Measurements from ENCODE around the gene OSBPL1A. TPM values are rescaled to one million over a fixed set of nuclear protein-coding genes. Genes with fewer than 3 reads are reported as not detected.
A peak's percentile ranks its signal among the peaks of the same experiment; 100 is the strongest.

OSBPL1A gene
- polyA plus RNA-seq, 2 donors, result 10.8 to 11.6 TPM

- Histone ChIP-seq H3K27me3 (ENCODE audit: control insufficient read depth in 1 of 2, insufficient read depth in 2 of 2, low read length in 2 of 2) (no peaks in the 10 kb centered on the region), H3K27ac (ENCODE audit: low read depth in 2 of 2, low read length in 1 of 2) (peak overlapping the region in 1 of 2 donors; percentile 11), H3K4me1 (ENCODE audit: control insufficient read depth in 2 of 2, insufficient read depth in 2 of 2, low read length in 1 of 2) (no peaks in the 10 kb centered on the region), H3K9me3 (ENCODE audit: control insufficient read depth in 2 of 2, insufficient read depth in 1 of 2, low read depth in 1 of 2, low read length in 1 of 2) (no peaks in the 10 kb centered on the region), H3K36me3 (ENCODE audit: control insufficient read depth in 2 of 2, insufficient read depth in 2 of 2, low read length in 1 of 2) (peaks cover 0 to 2% of the 10 kb centered on the region in 2 donors), H3K4me3 (ENCODE audit: low read depth in 1 of 2, low read length in 2 of 2) (no peak overlapping the region)
- WGBS, 2 donors, result 85 to 91% methylated on average over 6 of the region's 6 CpGs
These were observed 169.0 kb downstream of the OSBPL1A start for GRCh38 chr18:24228667-24229041.

- Histone ChIP-seq H3K27me3 (ENCODE audit: control insufficient read depth in 1 of 2, insufficient read depth in 2 of 2, low read length in 2 of 2) (no peaks in the 10 kb centered on the region), H3K4me1 (ENCODE audit: control insufficient read depth in 2 of 2, insufficient read depth in 2 of 2, low read length in 1 of 2) (no peaks in the 10 kb centered on the region), H3K27ac (ENCODE audit: low read depth in 2 of 2, low read length in 1 of 2) (peak overlapping the region in 1 of 2 donors; percentile 11), H3K9me3 (ENCODE audit: control insufficient read depth in 2 of 2, insufficient read depth in 1 of 2, low read depth in 1 of 2, low read length in 1 of 2) (no peaks in the 10 kb centered on the region), H3K4me3 (ENCODE audit: low read depth in 1 of 2, low read length in 2 of 2) (no peak overlapping the region), H3K36me3 (ENCODE audit: control insufficient read depth in 2 of 2, insufficient read depth in 2 of 2, low read length in 1 of 2) (peaks cover 0 to 2% of the 10 kb centered on the region in 2 donors)
- WGBS, 2 donors, result 89 to 90% methylated on average over 12 of the region's 12 CpGs
These were observed 169.5 kb downstream of the OSBPL1A start for GRCh38 chr18:24227977-24228666.

- H3K27me3 ChIP-seq (ENCODE audit: control insufficient read depth in 1 of 2, insufficient read depth in 2 of 2, low read length in 2 of 2), result no peaks in the 10 kb centered on the region
- H3K4me3 ChIP-seq (ENCODE audit: low read depth in 1 of 2, low read length in 2 of 2), result no peak overlapping the region
- WGBS, 2 donors, result 79 to 93% methylated on average over 2 of the region's 2 CpGs
- no peaks in the 10 kb centered on the region for H3K36me3 ChIP-seq (ENCODE audit: control insufficient read depth in 2 of 2, insufficient read depth in 2 of 2, low read length in 1 of 2)
- H3K9me3 ChIP-seq (ENCODE audit: control insufficient read depth in 2 of 2, insufficient read depth in 1 of 2, low read depth in 1 of 2, low read length in 1 of 2), result no peaks in the 10 kb centered on the region
- no peaks in the 10 kb centered on the region for H3K4me1 ChIP-seq (ENCODE audit: control insufficient read depth in 2 of 2, insufficient read depth in 2 of 2, low read length in 1 of 2)
- H3K27ac ChIP-seq (ENCODE audit: low read depth in 2 of 2, low read length in 1 of 2), result no peak overlapping the region
These were observed 177.3 kb downstream of the OSBPL1A start for GRCh38 chr18:24220318-24220688.

DNA sequence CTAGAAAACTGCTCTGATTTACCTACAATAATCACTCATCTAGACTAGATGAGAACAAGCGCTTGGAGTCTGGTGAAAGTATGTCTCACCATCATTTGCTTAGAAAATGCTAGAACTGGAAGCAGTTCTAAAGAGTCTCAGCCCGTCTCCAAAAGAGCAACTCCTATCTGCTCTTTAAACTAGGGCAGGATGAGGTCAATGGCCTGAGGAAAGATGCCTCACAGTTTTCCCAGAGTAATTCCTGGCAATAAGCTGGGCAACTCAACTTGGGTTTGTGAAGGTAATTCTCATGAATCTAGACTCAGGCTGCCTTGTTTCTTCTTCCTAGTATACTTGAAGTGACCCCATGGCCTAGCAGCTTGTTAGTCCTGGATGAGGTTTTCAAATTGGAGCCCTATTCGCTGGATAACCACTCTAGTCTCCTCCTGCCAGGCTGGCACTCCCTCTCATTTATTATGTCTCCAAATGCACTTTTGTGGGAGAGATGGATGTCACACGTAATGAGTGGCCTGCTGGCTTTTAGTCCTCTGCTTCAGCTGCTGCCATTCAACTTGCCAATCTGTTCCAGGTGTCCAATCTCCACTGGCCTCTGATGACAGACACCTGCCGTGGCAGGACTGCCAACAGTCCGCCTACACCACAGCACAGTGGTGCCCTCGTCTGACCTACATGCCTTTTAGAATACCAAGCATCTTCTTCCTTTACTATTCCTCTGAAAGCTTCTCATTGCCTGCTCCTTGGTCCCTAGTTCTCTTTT lies 177.9 kb downstream of the OSBPL1A start:
- H3K4me3 ChIP-seq (ENCODE audit: low read depth in 1 of 2, low read length in 2 of 2), result no peak overlapping the region
- no peak overlapping the region for H3K27ac ChIP-seq (ENCODE audit: low read depth in 2 of 2, low read length in 1 of 2)
- no peaks in the 10 kb centered on the region for H3K36me3 ChIP-seq (ENCODE audit: control insufficient read depth in 2 of 2, insufficient read depth in 2 of 2, low read length in 1 of 2)
- no peaks in the 10 kb centered on the region for H3K9me3 ChIP-seq (ENCODE audit: control insufficient read depth in 2 of 2, insufficient read depth in 1 of 2, low read depth in 1 of 2, low read length in 1 of 2)
- H3K4me1 ChIP-seq (ENCODE audit: control insufficient read depth in 2 of 2, insufficient read depth in 2 of 2, low read length in 1 of 2), result no peaks in the 10 kb centered on the region
- WGBS, 2 donors, result 80 to 84% methylated on average over 7 of the region's 7 CpGs
- no peaks in the 10 kb centered on the region for H3K27me3 ChIP-seq (ENCODE audit: control insufficient read depth in 1 of 2, insufficient read depth in 2 of 2, low read length in 2 of 2)

- Histone ChIP-seq H3K27me3 (ENCODE audit: control insufficient read depth in 1 of 2, insufficient read depth in 2 of 2, low read length in 2 of 2) (no peaks in the 10 kb centered on the region), H3K36me3 (ENCODE audit: control insufficient read depth in 2 of 2, insufficient read depth in 2 of 2, low read length in 1 of 2) (no peaks in the 10 kb centered on the region), H3K4me1 (ENCODE audit: control insufficient read depth in 2 of 2, insufficient read depth in 2 of 2, low read length in 1 of 2) (no peaks in the 10 kb centered on the region), H3K27ac (ENCODE audit: low read depth in 2 of 2, low read length in 1 of 2) (no peak overlapping the region), H3K9me3 (ENCODE audit: control insufficient read depth in 2 of 2, insufficient read depth in 1 of 2, low read depth in 1 of 2, low read length in 1 of 2) (no peaks in the 10 kb centered on the region), H3K4me3 (ENCODE audit: low read depth in 1 of 2, low read length in 2 of 2) (no peak overlapping the region)
- 59 to 63% methylated on average over 1 of the region's 1 CpG for WGBS, 2 donors
These were observed 182.7 kb downstream of the OSBPL1A start for GRCh38 chr18:24214913-24215312.

- Histone ChIP-seq H3K4me1 (ENCODE audit: control insufficient read depth in 2 of 2, insufficient read depth in 2 of 2, low read length in 1 of 2) (no peaks in the 10 kb centered on the region), H3K9me3 (ENCODE audit: control insufficient read depth in 2 of 2, insufficient read depth in 1 of 2, low read depth in 1 of 2, low read length in 1 of 2) (no peaks in the 10 kb centered on the region), H3K4me3 (ENCODE audit: low read depth in 1 of 2, low read length in 2 of 2) (no peak overlapping the region), H3K27ac (ENCODE audit: low read depth in 2 of 2, low read length in 1 of 2) (no peak overlapping the region), H3K36me3 (ENCODE audit: control insufficient read depth in 2 of 2, insufficient read depth in 2 of 2, low read length in 1 of 2) (no peaks in the 10 kb centered on the region), H3K27me3 (ENCODE audit: control insufficient read depth in 1 of 2, insufficient read depth in 2 of 2, low read length in 2 of 2) (no peaks in the 10 kb centered on the region)
- WGBS, 2 donors, result 74 to 82% methylated on average over 6 of the region's 6 CpGs
These were observed 183.5 kb downstream of the OSBPL1A start for GRCh38 chr18:24214144-24214543.

- Histone ChIP-seq H3K27me3 (ENCODE audit: control insufficient read depth in 1 of 2, insufficient read depth in 2 of 2, low read length in 2 of 2) (no peaks in the 10 kb centered on the region), H3K9me3 (ENCODE audit: control insufficient read depth in 2 of 2, insufficient read depth in 1 of 2, low read depth in 1 of 2, low read length in 1 of 2) (no peaks in the 10 kb centered on the region), H3K27ac (ENCODE audit: low read depth in 2 of 2, low read length in 1 of 2) (peak overlapping the region in 1 of 2 donors; percentile 33), H3K4me1 (ENCODE audit: control insufficient read depth in 2 of 2, insufficient read depth in 2 of 2, low read length in 1 of 2) (no peaks in the 10 kb centered on the region), H3K4me3 (ENCODE audit: low read depth in 1 of 2, low read length in 2 of 2) (no peak overlapping the region), H3K36me3 (ENCODE audit: control insufficient read depth in 2 of 2, insufficient read depth in 2 of 2, low read length in 1 of 2) (no peaks in the 10 kb centered on the region)
- 51 to 67% methylated on average over 6 of the region's 6 CpGs for WGBS, 2 donors
These were observed 184.7 kb downstream of the OSBPL1A start for GRCh38 chr18:24212939-24213338.

GRCh38 chr18:24209558-24209957 lies 188.1 kb downstream of the OSBPL1A start:
- Histone ChIP-seq H3K9me3 (ENCODE audit: control insufficient read depth in 2 of 2, insufficient read depth in 1 of 2, low read depth in 1 of 2, low read length in 1 of 2) (no peaks in the 10 kb centered on the region), H3K27me3 (ENCODE audit: control insufficient read depth in 1 of 2, insufficient read depth in 2 of 2, low read length in 2 of 2) (no peaks in the 10 kb centered on the region), H3K4me3 (ENCODE audit: low read depth in 1 of 2, low read length in 2 of 2) (no peak overlapping the region), H3K4me1 (ENCODE audit: control insufficient read depth in 2 of 2, insufficient read depth in 2 of 2, low read length in 1 of 2) (no peaks in the 10 kb centered on the region), H3K27ac (ENCODE audit: low read depth in 2 of 2, low read length in 1 of 2) (no peak overlapping the region), H3K36me3 (ENCODE audit: control insufficient read depth in 2 of 2, insufficient read depth in 2 of 2, low read length in 1 of 2) (no peaks in the 10 kb centered on the region)
- 83 to 91% methylated on average over 6 of the region's 6 CpGs for WGBS, 2 donors

GRCh38 chr18:24208270-24209035 lies 189.2 kb downstream of the OSBPL1A start:
- WGBS, 2 donors, result 26 to 40% methylated on average over 2 of the region's 2 CpGs
- H3K27me3 ChIP-seq (ENCODE audit: control insufficient read depth in 1 of 2, insufficient read depth in 2 of 2, low read length in 2 of 2), result no peaks in the 10 kb centered on the region
- no peak overlapping the region for H3K27ac ChIP-seq (ENCODE audit: low read depth in 2 of 2, low read length in 1 of 2)
- no peaks in the 10 kb centered on the region for H3K36me3 ChIP-seq (ENCODE audit: control insufficient read depth in 2 of 2, insufficient read depth in 2 of 2, low read length in 1 of 2)
- H3K4me1 ChIP-seq (ENCODE audit: control insufficient read depth in 2 of 2, insufficient read depth in 2 of 2, low read length in 1 of 2), result no peaks in the 10 kb centered on the region
- H3K4me3 ChIP-seq (ENCODE audit: low read depth in 1 of 2, low read length in 2 of 2), result no peak overlapping the region
- H3K9me3 ChIP-seq (ENCODE audit: control insufficient read depth in 2 of 2, insufficient read depth in 1 of 2, low read depth in 1 of 2, low read length in 1 of 2), result no peaks in the 10 kb centered on the region

Data from esophagus (tissue), 2 donors.